Head of caudate nucleus (tissue), 42 donors: ENCODE results near the gene PRAMEF7.
"Not testable (repeated sequence)": the region's sequence is repeated elsewhere in the genome, so short reads cannot be mapped to it uniquely, and the experiment has no call there.

Experiments used
- DNase-seq, 42 donors: peaks; one replicate each; pipeline versions ENCODE4 v3.0.0 to v3.0.0-alpha.2; 2020 to 2021; ENCODE audit warnings: mixed read lengths in 7 of 42
- intact Hi-C: fragments of 100-400 bp; cut with DNase I; formaldehyde crosslinking; loops from one replicate; pipeline ENCODE4 v1.15.0; 2022

Gene PRAMEF7

GRCh38 chr1:12916310-12916709, at the start of gene PRAMEF7:
PRAMEF7 (plus strand) TSS chr1:12916610; CDS start chr1:12917693, 1,083 bp downstream.
- DNase-seq, intact Hi-C loops: not testable (repeated sequence)

- intact Hi-C loops, DNase-seq: not testable (repeated sequence)
Observed at GRCh38 chr1:12878453-12878852, 38.0 kb upstream of the PRAMEF7 start.

GRCh38 chr1:12886101-12886500, 30.3 kb upstream of the PRAMEF7 start, which contains the start of gene PRAMEF4:
PRAMEF4 (minus strand) TSS chr1:12886201; CDS start chr1:12883394, 2,807 bp downstream.
- intact Hi-C loops, DNase-seq: not testable (repeated sequence)

GRCh38 chr1:12898170-12898569, 18.2 kb upstream of the PRAMEF7 start, which contains the start of gene PRAMEF10:
PRAMEF10 (minus strand) TSS chr1:12898270; CDS start chr1:12895847, 2,423 bp downstream.
- intact Hi-C loops, DNase-seq: not testable (repeated sequence)

- intact Hi-C loops, DNase-seq: not testable (repeated sequence)
Observed at GRCh38 chr1:12899186-12899585, 17.2 kb upstream of the PRAMEF7 start.

GRCh38 chr1:12903793-12904572, 12.4 kb upstream of the PRAMEF7 start:
- DNase-seq, intact Hi-C loops: not testable (repeated sequence)

- intact Hi-C loops, DNase-seq: not testable (repeated sequence)
Observed at GRCh38 chr1:12921749-12922148, 5.3 kb downstream of the PRAMEF7 start.

- intact Hi-C loops, DNase-seq: not testable (repeated sequence)
Observed at GRCh38 chr1:12924368-12924767, 8.0 kb downstream of the PRAMEF7 start.

GRCh38 chr1:12947480-12947879, 31.1 kb downstream of the PRAMEF7 start, which contains the start of gene PRAMEF6:
PRAMEF6 (minus strand) TSS chr1:12947580; CDS start chr1:12942518, 5,062 bp downstream.
- DNase-seq, intact Hi-C loops: not testable (repeated sequence)
